ENCODE measurements around the gene MCC. TPM values are rescaled to one million over a fixed set of nuclear protein-coding genes. Genes with fewer than 3 reads are reported as not detected.

The MCC gene
- total RNA-seq, 1 donor from 2014 or later, result 2.5 TPM

GRCh38 chr5:112986224-112986623, 502.0 kb downstream of the MCC start:
- Histone ChIP-seq H3K27ac (no peak overlapping the region), H4K20me1 (ENCODE audit: low read depth) (peaks cover 93% of the 10 kb centered on the region), H3K79me2 (ENCODE audit: low read depth) (peaks cover 100% of the 10 kb centered on the region), H3K4me1 (peaks cover 14% of the 10 kb centered on the region), H3K27me3 (no peaks in the 10 kb centered on the region), H3K4me2 (no peak overlapping the region), H3K36me3 (no peaks in the 10 kb centered on the region), H2AFZ (replicated peaks) (no peak overlapping the region), H3K4me3 (no peak overlapping the region), H3K9me3 (ENCODE audit: low read depth) (no peaks in the 10 kb centered on the region), H3K9ac (no peak overlapping the region), H3F3A (ENCODE audit: low read depth) (no peaks in the 10 kb centered on the region)
- Mint-ChIP-seq H3K27me3 (ENCODE audit: insufficient read depth, low read depth) (no peaks in the 10 kb centered on the region), H3K9me3 (no peaks in the 10 kb centered on the region), H3K4me1 (no peaks in the 10 kb centered on the region), H3K4me3 (no peak overlapping the region), H3K27ac (no peak overlapping the region), H3K36me3 (peaks cover 43% of the 10 kb centered on the region)
- TF ChIP-seq EZH2 (IDR thresholded peaks at IDR 0.05) (no peak), EZH2phosphoT487 (IDR thresholded peaks at IDR 0.05) (no peak)
- TF ChIP-seq, protein P1, sequence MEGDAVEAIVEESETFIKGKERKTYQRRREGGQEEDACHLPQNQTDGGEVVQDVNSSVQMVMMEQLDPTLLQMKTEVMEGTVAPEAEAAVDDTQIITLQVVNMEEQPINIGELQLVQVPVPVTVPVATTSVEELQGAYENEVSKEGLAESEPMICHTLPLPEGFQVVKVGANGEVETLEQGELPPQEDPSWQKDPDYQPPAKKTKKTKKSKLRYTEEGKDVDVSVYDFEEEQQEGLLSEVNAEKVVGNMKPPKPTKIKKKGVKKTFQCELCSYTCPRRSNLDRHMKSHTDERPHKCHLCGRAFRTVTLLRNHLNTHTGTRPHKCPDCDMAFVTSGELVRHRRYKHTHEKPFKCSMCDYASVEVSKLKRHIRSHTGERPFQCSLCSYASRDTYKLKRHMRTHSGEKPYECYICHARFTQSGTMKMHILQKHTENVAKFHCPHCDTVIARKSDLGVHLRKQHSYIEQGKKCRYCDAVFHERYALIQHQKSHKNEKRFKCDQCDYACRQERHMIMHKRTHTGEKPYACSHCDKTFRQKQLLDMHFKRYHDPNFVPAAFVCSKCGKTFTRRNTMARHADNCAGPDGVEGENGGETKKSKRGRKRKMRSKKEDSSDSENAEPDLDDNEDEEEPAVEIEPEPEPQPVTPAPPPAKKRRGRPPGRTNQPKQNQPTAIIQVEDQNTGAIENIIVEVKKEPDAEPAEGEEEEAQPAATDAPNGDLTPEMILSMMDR (IDR thresholded peaks at IDR 0.05), result no peak
- no peak for DNase-seq (ENCODE audit: low spot score)

- Mint-ChIP-seq H3K4me1 (peaks cover 11% of the 10 kb centered on the region), H3K36me3 (peaks cover 38% of the 10 kb centered on the region), H3K27me3 (ENCODE audit: insufficient read depth, low read depth) (peaks cover 3% of the 10 kb centered on the region), H3K4me3 (no peak overlapping the region), H3K27ac (no peak overlapping the region), H3K9me3 (no peaks in the 10 kb centered on the region)
- Histone ChIP-seq H2AFZ (replicated peaks) (no peak overlapping the region), H3K4me3 (no peak overlapping the region), H3K4me1 (peaks cover 29% of the 10 kb centered on the region), H3K27ac (no peak overlapping the region), H3K9me3 (ENCODE audit: low read depth) (no peaks in the 10 kb centered on the region), H4K20me1 (ENCODE audit: low read depth) (peaks cover 91% of the 10 kb centered on the region), H3K9ac (no peak overlapping the region), H3K79me2 (ENCODE audit: low read depth) (peaks cover 100% of the 10 kb centered on the region), H3K36me3 (no peaks in the 10 kb centered on the region), H3F3A (ENCODE audit: low read depth) (no peaks in the 10 kb centered on the region), H3K4me2 (no peak overlapping the region), H3K27me3 (no peaks in the 10 kb centered on the region)
- no peak for TF ChIP-seq EZH2phosphoT487 (IDR thresholded peaks at IDR 0.05)
- no peak for TF ChIP-seq EZH2 (IDR thresholded peaks at IDR 0.05)
- TF ChIP-seq, protein P1 (IDR thresholded peaks at IDR 0.05), result no peak
- no peak for DNase-seq (ENCODE audit: low spot score)
These were observed 504.9 kb downstream of the MCC start for GRCh38 chr5:112983363-112983762.

DNA sequence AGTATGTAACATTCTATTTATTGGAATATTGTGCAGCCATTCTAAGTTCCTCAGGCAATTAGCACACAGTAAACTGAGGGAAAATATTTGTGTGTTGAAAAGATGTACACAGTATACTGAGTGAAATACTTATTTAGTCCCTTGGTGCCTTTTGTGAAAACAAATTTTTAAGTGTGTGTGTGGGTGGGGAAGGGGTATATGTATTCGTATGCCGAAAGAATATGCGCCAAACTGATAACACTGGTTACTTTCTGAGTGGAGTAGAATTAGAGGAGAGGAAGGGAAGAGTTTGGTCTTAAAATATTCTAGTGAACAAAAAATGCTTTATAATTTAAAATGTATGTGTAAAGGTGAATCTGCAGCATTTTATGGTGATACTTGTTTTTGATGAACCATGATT, 508.5 kb downstream of the MCC start:
- no peak for TF ChIP-seq EZH2phosphoT487 (IDR thresholded peaks at IDR 0.05)
- no peak for TF ChIP-seq EZH2 (IDR thresholded peaks at IDR 0.05)
- TF ChIP-seq, protein P1 (IDR thresholded peaks at IDR 0.05), result no peak
- H3K4me1 Mint-ChIP-seq, result peaks cover 27% of the 10 kb centered on the region
- no peaks in the 10 kb centered on the region for H3K9me3 ChIP-seq (ENCODE audit: low read depth)
- H3K27ac ChIP-seq, result no peak overlapping the region
- H3K9me3 Mint-ChIP-seq, result no peaks in the 10 kb centered on the region
- H3K4me3 Mint-ChIP-seq, result peak overlapping the region; percentile 61
- H3K27ac Mint-ChIP-seq, result no peak overlapping the region
- no peak overlapping the region for H3K9ac ChIP-seq
- peaks cover 6% of the 10 kb centered on the region for H3K27me3 Mint-ChIP-seq (ENCODE audit: insufficient read depth, low read depth)
- peaks cover 32% of the 10 kb centered on the region for H3K36me3 Mint-ChIP-seq
- H3K4me1 ChIP-seq, result peaks cover 36% of the 10 kb centered on the region
- peak overlapping the region; percentile 95 for H3K4me2 ChIP-seq
- H2AFZ ChIP-seq (replicated peaks), result no peak overlapping the region
- peaks cover 19% of the 10 kb centered on the region for H3F3A ChIP-seq (ENCODE audit: low read depth)
- H3K79me2 ChIP-seq (ENCODE audit: low read depth), result peaks cover 81% of the 10 kb centered on the region
- H3K36me3 ChIP-seq, result no peaks in the 10 kb centered on the region
- H3K4me3 ChIP-seq, result peak overlapping the region; percentile 94
- peaks cover 62% of the 10 kb centered on the region for H4K20me1 ChIP-seq (ENCODE audit: low read depth)
- DNase-seq (ENCODE audit: low spot score), result no peak
- no peaks in the 10 kb centered on the region for H3K27me3 ChIP-seq
